ENCODE results near the gene FGGY.

FGGY gene

GRCh38 chr1:59716832-59717231 lies 419.9 kb downstream of the FGGY start:
- TF ChIP-seq CTCF (IDR thresholded peaks at IDR 0.05; ENCODE audit: poor library complexity, severe bottlenecking): no peak
- no peaks in the 10 kb centered on the region for H3K4me1 ChIP-seq (ENCODE audit: insufficient read depth, poor library complexity, severe bottlenecking)
- H3K4me3 ChIP-seq (ENCODE audit: severe bottlenecking): no peak overlapping the region
- H3K36me3 ChIP-seq (ENCODE audit: low read depth): no peaks in the 10 kb centered on the region
- H3K9me3 ChIP-seq (ENCODE audit: severe bottlenecking): no peaks in the 10 kb centered on the region
- ATAC-seq (ENCODE audit: low read depth) (no peak), DNase-seq (ENCODE audit: low spot score) (no peak)
- H3K27ac ChIP-seq (ENCODE audit: poor library complexity, severe bottlenecking): no peak overlapping the region
- no peaks in the 10 kb centered on the region for H3K27me3 ChIP-seq (ENCODE audit: insufficient read depth, poor library complexity, severe bottlenecking)

GRCh38 chr1:59718064-59718988 lies 421.4 kb downstream of the FGGY start:
- ATAC-seq (ENCODE audit: low read depth) (no peak), DNase-seq (ENCODE audit: low spot score) (no peak)
- TF ChIP-seq CTCF (IDR thresholded peaks at IDR 0.05; ENCODE audit: poor library complexity, severe bottlenecking): peak; percentile 17
- no peaks in the 10 kb centered on the region for H3K9me3 ChIP-seq (ENCODE audit: severe bottlenecking)
- H3K4me3 ChIP-seq (ENCODE audit: severe bottlenecking): no peak overlapping the region
- no peaks in the 10 kb centered on the region for H3K4me1 ChIP-seq (ENCODE audit: insufficient read depth, poor library complexity, severe bottlenecking)
- H3K36me3 ChIP-seq (ENCODE audit: low read depth): no peaks in the 10 kb centered on the region
- H3K27me3 ChIP-seq (ENCODE audit: insufficient read depth, poor library complexity, severe bottlenecking): no peaks in the 10 kb centered on the region
- H3K27ac ChIP-seq (ENCODE audit: poor library complexity, severe bottlenecking): no peak overlapping the region

GRCh38 chr1:59718989-59719360 lies 422.1 kb downstream of the FGGY start:
- DNase-seq (ENCODE audit: low spot score) (no peak), ATAC-seq (ENCODE audit: low read depth) (no peak)

GRCh38 chr1:59720326-59721115 lies 423.6 kb downstream of the FGGY start:
- ATAC-seq (ENCODE audit: low read depth) (no peak), DNase-seq (ENCODE audit: low spot score) (no peak)
- no peaks in the 10 kb centered on the region for H3K36me3 ChIP-seq (ENCODE audit: low read depth)
- H3K27me3 ChIP-seq (ENCODE audit: insufficient read depth, poor library complexity, severe bottlenecking): no peaks in the 10 kb centered on the region
- H3K9me3 ChIP-seq (ENCODE audit: severe bottlenecking): no peaks in the 10 kb centered on the region
- no peak overlapping the region for H3K4me3 ChIP-seq (ENCODE audit: severe bottlenecking)
- TF ChIP-seq CTCF (IDR thresholded peaks at IDR 0.05; ENCODE audit: poor library complexity, severe bottlenecking): no peak
- H3K27ac ChIP-seq (ENCODE audit: poor library complexity, severe bottlenecking): no peak overlapping the region
- H3K4me1 ChIP-seq (ENCODE audit: insufficient read depth, poor library complexity, severe bottlenecking): no peaks in the 10 kb centered on the region

More at GRCh38 chr1:59718989-59719360, 422.1 kb downstream of the FGGY start:
- Histone ChIP-seq H3K36me3 (ENCODE audit: low read depth) (no peaks in the 10 kb centered on the region), H3K27me3 (ENCODE audit: insufficient read depth, poor library complexity, severe bottlenecking) (no peaks in the 10 kb centered on the region), H3K4me3 (ENCODE audit: severe bottlenecking) (no peak overlapping the region), H3K27ac (ENCODE audit: poor library complexity, severe bottlenecking) (no peak overlapping the region), H3K9me3 (ENCODE audit: severe bottlenecking) (no peaks in the 10 kb centered on the region), H3K4me1 (ENCODE audit: insufficient read depth, poor library complexity, severe bottlenecking) (no peaks in the 10 kb centered on the region)
- no peak for TF ChIP-seq CTCF (IDR thresholded peaks at IDR 0.05; ENCODE audit: poor library complexity, severe bottlenecking)
